Activated B cell treated with CpG ODN at 0.5 μM for 24 hours (primary cell): ENCODE data around the gene PRAMEF18. TPM values are rescaled to one million over a fixed set of nuclear protein-coding genes. Genes with fewer than 3 reads are reported as not detected.
"Not testable (repeated sequence)": the region's sequence is repeated elsewhere in the genome, so short reads cannot be mapped to it uniquely, and the experiment has no call there.

Experiments
- ATAC-seq: fragments of 200-7000 bp; cut with Tn5 transposase; one replicate; pipeline ENCODE4 v1.10.0; 2021; ENCODE audit warnings: low read depth, mild to moderate bottlenecking, moderate library complexity
- CTCF ChIA-PET: fragments of 350-600 bp; sonication (Branson Sonifier 250); formaldehyde crosslinking; loops from one replicate; lab custom pipeline; 2021; ENCODE audit warnings: antibody characterized with exemption; lab: Charles Lee
- POLR2A ChIA-PET: fragments of 350-600 bp; sonication (Branson Sonifier 250); formaldehyde crosslinking; loops from one replicate; lab custom pipeline; 2021; ENCODE audit warnings: antibody characterized with exemption; lab: Charles Lee
- DNase-seq: peaks from one replicate; pipeline ENCODE4 v3.0.0; 2022
- H3K27ac Mint-ChIP-seq: one replicate; pipeline ENCODE4 v1.8.0; 2020; ENCODE audit warnings: mixed read lengths
- H3K27me3 Mint-ChIP-seq: one replicate; pipeline ENCODE4 v1.8.0; 2021; ENCODE audit warnings: mixed read lengths
- H3K36me3 Mint-ChIP-seq: one replicate; pipeline ENCODE4 v1.8.0; 2021; ENCODE audit warnings: low read depth, mixed read lengths
- H3K4me1 Mint-ChIP-seq: one replicate; pipeline ENCODE4 v1.8.0; 2021; ENCODE audit warnings: mixed read lengths
- H3K4me3 Mint-ChIP-seq: one replicate; pipeline ENCODE4 v1.8.0; 2020; ENCODE audit warnings: mild to moderate bottlenecking, mixed read lengths
- H3K9me3 Mint-ChIP-seq: one replicate; pipeline ENCODE4 v1.8.0; 2020; ENCODE audit warnings: mixed read lengths
- intact Hi-C: fragments of 100-400 bp; cut with micrococcal nuclease; formaldehyde crosslinking; loops from one replicate; pipeline ENCODE4 v1.15.1; 2024
- total RNA-seq: library from RNA; stranded (reverse); gene quantifications from 2 replicates; pipeline ENCODE4 v1.2.3, GENCODE V29; 2022

PRAMEF18 gene
- not detected in 2 replicates for total RNA-seq

- H3K9me3 Mint-ChIP-seq, H3K36me3 Mint-ChIP-seq, POLR2A ChIA-PET, H3K27ac Mint-ChIP-seq, intact Hi-C loops, H3K4me1 Mint-ChIP-seq, ATAC-seq, CTCF ChIA-PET, H3K4me3 Mint-ChIP-seq, DNase-seq, H3K27me3 Mint-ChIP-seq: not testable (repeated sequence)
These were observed at the start of gene PRAMEF18 for GRCh38 chr1:13225675-13226204. PRAMEF18 (minus strand) TSS chr1:13226154; CDS start chr1:13226106, 48 bp downstream.

GRCh38 chr1:13265124-13265523 is 39.2 kb upstream of the PRAMEF18 start:
- H3K27ac Mint-ChIP-seq, H3K4me3 Mint-ChIP-seq, ATAC-seq, POLR2A ChIA-PET, CTCF ChIA-PET, DNase-seq, H3K9me3 Mint-ChIP-seq, H3K27me3 Mint-ChIP-seq, H3K4me1 Mint-ChIP-seq, H3K36me3 Mint-ChIP-seq, intact Hi-C loops: not testable (repeated sequence)

- intact Hi-C loops, DNase-seq, H3K36me3 Mint-ChIP-seq, H3K9me3 Mint-ChIP-seq, POLR2A ChIA-PET, H3K27me3 Mint-ChIP-seq, ATAC-seq, H3K27ac Mint-ChIP-seq, H3K4me1 Mint-ChIP-seq, H3K4me3 Mint-ChIP-seq, CTCF ChIA-PET: not testable (repeated sequence)
These were observed 27.9 kb upstream of the PRAMEF18 start, which contains the start of gene PRAMEF5 for GRCh38 chr1:13253898-13254297. PRAMEF5 (plus strand) TSS chr1:13254198; CDS start chr1:13259269, 5,071 bp downstream.

GRCh38 chr1:13247122-13247521 is 21.2 kb upstream of the PRAMEF18 start:
- ATAC-seq, DNase-seq, intact Hi-C loops, H3K36me3 Mint-ChIP-seq, H3K4me3 Mint-ChIP-seq, H3K27ac Mint-ChIP-seq, H3K9me3 Mint-ChIP-seq, H3K4me1 Mint-ChIP-seq, H3K27me3 Mint-ChIP-seq, CTCF ChIA-PET, POLR2A ChIA-PET: not testable (repeated sequence)

- H3K36me3 Mint-ChIP-seq, H3K4me3 Mint-ChIP-seq, H3K9me3 Mint-ChIP-seq, H3K27ac Mint-ChIP-seq, CTCF ChIA-PET, POLR2A ChIA-PET, H3K4me1 Mint-ChIP-seq, DNase-seq, intact Hi-C loops, ATAC-seq, H3K27me3 Mint-ChIP-seq: not testable (repeated sequence)
These were observed 20.6 kb upstream of the PRAMEF18 start for GRCh38 chr1:13246554-13246871.

GRCh38 chr1:13245841-13246553 is 20.0 kb upstream of the PRAMEF18 start:
- CTCF ChIA-PET, H3K27me3 Mint-ChIP-seq, DNase-seq, ATAC-seq, H3K27ac Mint-ChIP-seq, intact Hi-C loops, H3K9me3 Mint-ChIP-seq, H3K4me3 Mint-ChIP-seq, POLR2A ChIA-PET, H3K4me1 Mint-ChIP-seq, H3K36me3 Mint-ChIP-seq: not testable (repeated sequence)

GRCh38 chr1:13243536-13244263 is 17.7 kb upstream of the PRAMEF18 start:
- H3K36me3 Mint-ChIP-seq, CTCF ChIA-PET, H3K4me3 Mint-ChIP-seq, ATAC-seq, H3K4me1 Mint-ChIP-seq, POLR2A ChIA-PET, DNase-seq, H3K27me3 Mint-ChIP-seq, H3K9me3 Mint-ChIP-seq, intact Hi-C loops, H3K27ac Mint-ChIP-seq: not testable (repeated sequence)

GRCh38 chr1:13239633-13240032 is 13.7 kb upstream of the PRAMEF18 start:
- CTCF ChIA-PET, H3K9me3 Mint-ChIP-seq, H3K27me3 Mint-ChIP-seq, H3K4me3 Mint-ChIP-seq, H3K36me3 Mint-ChIP-seq, POLR2A ChIA-PET, DNase-seq, H3K27ac Mint-ChIP-seq, H3K4me1 Mint-ChIP-seq, intact Hi-C loops, ATAC-seq: not testable (repeated sequence)

GRCh38 chr1:13237572-13237971 is 11.6 kb upstream of the PRAMEF18 start:
- DNase-seq, H3K4me1 Mint-ChIP-seq, H3K9me3 Mint-ChIP-seq, H3K27ac Mint-ChIP-seq, CTCF ChIA-PET, H3K36me3 Mint-ChIP-seq, H3K4me3 Mint-ChIP-seq, ATAC-seq, intact Hi-C loops, POLR2A ChIA-PET, H3K27me3 Mint-ChIP-seq: not testable (repeated sequence)

- intact Hi-C loops, H3K4me1 Mint-ChIP-seq, H3K4me3 Mint-ChIP-seq, ATAC-seq, H3K27me3 Mint-ChIP-seq, H3K27ac Mint-ChIP-seq, CTCF ChIA-PET, DNase-seq, POLR2A ChIA-PET, H3K36me3 Mint-ChIP-seq, H3K9me3 Mint-ChIP-seq: not testable (repeated sequence)
These were observed 8.1 kb upstream of the PRAMEF18 start for GRCh38 chr1:13234057-13234456.

- H3K4me1 Mint-ChIP-seq, POLR2A ChIA-PET, H3K9me3 Mint-ChIP-seq, H3K36me3 Mint-ChIP-seq, intact Hi-C loops, DNase-seq, CTCF ChIA-PET, H3K27ac Mint-ChIP-seq, ATAC-seq, H3K4me3 Mint-ChIP-seq, H3K27me3 Mint-ChIP-seq: not testable (repeated sequence)
These were observed 6.1 kb upstream of the PRAMEF18 start for GRCh38 chr1:13232056-13232455.
